HepG2 (cell line): ENCODE results near the gene SWSAP1. TPM values are rescaled to one million over a fixed set of nuclear protein-coding genes. Genes with fewer than 3 reads are reported as not detected.
A peak's percentile ranks its signal among the peaks of the same experiment; 100 is the strongest.

ENCODE experiments used
- CBFB ChIP-seq: sonication (generic); formaldehyde crosslinking; IDR thresholded peaks from 2 replicates; pipeline ENCODE4 v1.4.0; 2020; ENCODE audit warnings: missing genetic modification reagents
- CEBPB ChIP-seq: IDR thresholded peaks from 2 replicates; pipeline ENCODE4 v1.6.1; 2011; ENCODE audit warnings: low read depth, low read length, improper control_type of control experiment, borderline replicate concordance
- CEBPG ChIP-seq: IDR thresholded peaks from 2 replicates; pipeline ENCODE4 v1.6.1; 2016
- JUN ChIP-seq: sonication (generic); formaldehyde crosslinking; IDR thresholded peaks from 2 replicates; pipeline ENCODE4 v1.4.0; 2020; ENCODE audit warnings: mild to moderate bottlenecking, missing genetic modification reagents
- MED8 ChIP-seq: sonication (generic); formaldehyde crosslinking; IDR thresholded peaks from 2 replicates; pipeline ENCODE4 v1.8.1; 2023; ENCODE audit warnings: mild to moderate bottlenecking, missing genetic modification reagents; ENCODE audit not compliant: insufficient replicate concordance
- NFIC ChIP-seq: IDR thresholded peaks from 2 replicates; pipeline ENCODE4 v1.6.1; 2012; ENCODE audit warnings: mild to moderate bottlenecking, low read length, inconsistent platforms
- NRL ChIP-seq: sonication (generic); formaldehyde crosslinking; IDR thresholded peaks from 2 replicates; pipeline ENCODE4 v1.5.0; 2020; ENCODE audit warnings: missing genetic modification reagents, mild to moderate bottlenecking, moderate library complexity, borderline replicate concordance
- RAD21 ChIP-seq: fragments of 450-650 bp; formaldehyde crosslinking; IDR thresholded peaks from 2 replicates; pipeline ENCODE4 v1.5.0; 2020; ENCODE audit warnings: mild to moderate bottlenecking
- SALL2 ChIP-seq: sonication (generic); formaldehyde crosslinking; IDR thresholded peaks from 2 replicates; pipeline ENCODE4 v1.8.1; 2023; ENCODE audit warnings: mild to moderate bottlenecking, missing genetic modification reagents, inconsistent platforms
- SP5 ChIP-seq: IDR thresholded peaks from 2 replicates; pipeline ENCODE4 v1.6.1; 2016; ENCODE audit warnings: low read depth, borderline replicate concordance
- TBX3 ChIP-seq: fragments of 450-650 bp; IDR thresholded peaks from 2 replicates; pipeline ENCODE4 v1.6.1; 2017; ENCODE audit warnings: antibody characterized with exemption, mild to moderate bottlenecking, inconsistent platforms, borderline replicate concordance
- TCF7L2 ChIP-seq: IDR thresholded peaks from 2 replicates; pipeline ENCODE4 v1.6.1; 2011; ENCODE audit warnings: mild to moderate bottlenecking, low read depth, low read length, moderate library complexity
- ZBTB7B ChIP-seq: sonication (generic); formaldehyde crosslinking; IDR thresholded peaks from 2 replicates; pipeline ENCODE4 v1.4.0; 2020; ENCODE audit warnings: missing genetic modification reagents
- ZFP90 ChIP-seq: sonication (generic); formaldehyde crosslinking; IDR thresholded peaks from 2 replicates; pipeline ENCODE4 v1.8.0; 2022; ENCODE audit warnings: missing genetic modification reagents, mild to moderate bottlenecking, inconsistent platforms, borderline replicate concordance
- ZMYM4 ChIP-seq: sonication (generic); formaldehyde crosslinking; IDR thresholded peaks from 2 replicates; pipeline ENCODE4 v1.8.1; 2023; ENCODE audit warnings: mild to moderate bottlenecking, missing genetic modification reagents
- ZNF230 ChIP-seq: sonication (generic); formaldehyde crosslinking; IDR thresholded peaks from 2 replicates; pipeline ENCODE4 v1.4.0; 2020; ENCODE audit warnings: mild to moderate bottlenecking, missing genetic modification reagents
- ZNF235 ChIP-seq: sonication (generic); formaldehyde crosslinking; IDR thresholded peaks from 2 replicates; pipeline ENCODE4 v1.8.1; 2023; ENCODE audit warnings: mild to moderate bottlenecking, missing genetic modification reagents, borderline replicate concordance
- ZNF260 ChIP-seq: sonication (generic); formaldehyde crosslinking; IDR thresholded peaks from 2 replicates; pipeline ENCODE4 v1.4.0; 2020; ENCODE audit warnings: missing genetic modification reagents, low read depth, mild to moderate bottlenecking, borderline replicate concordance
- ZNF296 ChIP-seq: sonication (generic); formaldehyde crosslinking; conservative IDR thresholded peaks from 2 replicates; pipeline ENCODE4 v1.5.0; 2020; ENCODE audit warnings: mild to moderate bottlenecking, missing genetic modification reagents
- ZNF558 ChIP-seq: sonication (generic); formaldehyde crosslinking; IDR thresholded peaks from 2 replicates; pipeline ENCODE4 v1.9.0; 2022; ENCODE audit warnings: mild to moderate bottlenecking, missing genetic modification reagents, borderline replicate concordance
- ZNF777 ChIP-seq: sonication (generic); formaldehyde crosslinking; IDR thresholded peaks from 2 replicates; pipeline ENCODE4 v1.4.0; 2020; ENCODE audit warnings: missing genetic modification reagents
- polyA plus RNA-seq, 8 experiments: library from polyadenylated mRNA; depleted of rRNA in 3 of 8; stranded (reverse) in 7 of 8; unstranded in 1 of 8; fragments of >200 nt; fragmentation: Illumina TruSeq in 4 of 8; extraction: Trizol in 4 of 8; gene quantifications; 2 replicates each; pipeline versions ENCODE4 v1.2.1 to v1.2.3, GENCODE V29; 2011 to 2016; ENCODE audit warnings: low read depth in 4 of 8, missing spikeins in 1 of 8, mixed read lengths in 1 of 8; ENCODE audit not compliant: insufficient read depth in 1 of 8
- total RNA-seq, 5 experiments: library from RNA; depleted of rRNA; stranded (reverse); fragments of >200 nt; fragmentation: Illumina TruSeq; extraction: Trizol; gene quantifications; 2 replicates each; pipeline ENCODE4 v1.2.3, GENCODE V29; 2016; ENCODE audit warnings: low read depth in 1 of 5
- TF ChIP-seq, protein P1 (sequence below): sonication (generic); formaldehyde crosslinking; conservative IDR thresholded peaks from 2 replicates; pipeline ENCODE4 v1.8.0; 2022; ENCODE audit warnings: missing genetic modification reagents
- TF ChIP-seq, protein P2 (sequence below): sonication (generic); formaldehyde crosslinking; IDR thresholded peaks from 2 replicates; pipeline ENCODE4 v1.5.0; 2020; ENCODE audit warnings: mild to moderate bottlenecking, missing genetic modification reagents
- TF ChIP-seq, protein P3 (sequence below): sonication (generic); formaldehyde crosslinking; IDR thresholded peaks from 2 replicates; pipeline ENCODE4 v1.8.1; 2023; ENCODE audit warnings: mild to moderate bottlenecking, missing genetic modification reagents
- TF ChIP-seq, protein P4 (sequence below): sonication (generic); formaldehyde crosslinking; IDR thresholded peaks from 2 replicates; pipeline ENCODE4 v1.8.0; 2022; ENCODE audit warnings: low read depth, missing genetic modification reagents

SWSAP1 gene
- total and polyA plus RNA-seq, 2 of the 13 experiments (the other 11 are each of a cell fraction or from before 2014, with no cell fraction given) = 2.7 to 3.3 TPM

DNA sequence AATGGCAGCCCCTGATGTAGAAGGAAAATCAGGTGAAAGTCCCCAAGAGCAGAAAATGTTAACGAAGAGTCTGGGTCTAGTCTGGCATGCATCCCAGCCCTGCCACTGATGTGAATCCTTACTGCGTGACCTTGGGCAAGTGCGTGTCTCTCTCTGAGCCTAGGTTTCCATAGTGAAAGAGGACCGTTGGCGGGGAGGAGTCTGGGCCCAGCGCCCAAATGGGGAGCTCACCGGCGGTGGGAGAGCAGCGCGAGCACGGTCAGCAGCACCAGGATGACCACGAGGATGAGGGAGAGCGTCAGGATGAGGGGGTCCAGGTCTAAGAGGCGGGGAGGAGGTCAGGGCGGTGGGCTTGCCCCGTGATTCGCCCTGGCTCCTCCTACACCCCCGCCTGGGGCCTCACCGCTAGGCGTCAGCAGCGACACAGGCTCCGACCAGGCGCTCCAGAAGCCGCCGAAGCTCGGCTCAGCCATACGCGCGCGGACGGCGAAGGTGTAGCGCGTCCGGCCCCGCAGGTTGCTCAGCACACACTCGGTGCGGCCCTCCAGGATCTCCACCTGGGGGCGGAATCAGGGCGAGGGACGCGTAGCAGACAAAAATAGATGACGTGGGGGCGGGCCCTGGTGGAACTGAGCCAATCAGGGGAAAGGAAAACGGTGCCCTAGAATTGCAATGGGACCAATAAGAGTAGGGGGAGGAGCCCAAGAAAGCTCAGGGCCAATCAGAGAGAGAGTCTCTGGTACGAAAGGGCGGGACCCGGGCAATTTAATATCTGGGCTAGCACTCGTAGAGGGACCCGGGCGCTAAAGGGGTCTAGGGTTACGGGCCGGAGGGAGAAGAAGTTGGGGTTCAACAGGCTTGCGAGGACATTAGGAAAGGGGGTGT, 6.4 kb downstream of the SWSAP1 start (continued):
- TF ChIP-seq, protein P1, sequence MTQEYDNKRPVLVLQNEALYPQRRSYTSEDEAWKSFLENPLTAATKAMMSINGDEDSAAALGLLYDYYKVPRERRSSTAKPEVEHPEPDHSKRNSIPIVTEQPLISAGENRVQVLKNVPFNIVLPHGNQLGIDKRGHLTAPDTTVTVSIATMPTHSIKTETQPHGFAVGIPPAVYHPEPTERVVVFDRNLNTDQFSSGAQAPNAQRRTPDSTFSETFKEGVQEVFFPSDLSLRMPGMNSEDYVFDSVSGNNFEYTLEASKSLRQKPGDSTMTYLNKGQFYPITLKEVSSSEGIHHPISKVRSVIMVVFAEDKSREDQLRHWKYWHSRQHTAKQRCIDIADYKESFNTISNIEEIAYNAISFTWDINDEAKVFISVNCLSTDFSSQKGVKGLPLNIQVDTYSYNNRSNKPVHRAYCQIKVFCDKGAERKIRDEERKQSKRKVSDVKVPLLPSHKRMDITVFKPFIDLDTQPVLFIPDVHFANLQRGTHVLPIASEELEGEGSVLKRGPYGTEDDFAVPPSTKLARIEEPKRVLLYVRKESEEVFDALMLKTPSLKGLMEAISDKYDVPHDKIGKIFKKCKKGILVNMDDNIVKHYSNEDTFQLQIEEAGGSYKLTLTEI (CRISPR knock-in tag) = no peak
- TF ChIP-seq, protein P2, sequence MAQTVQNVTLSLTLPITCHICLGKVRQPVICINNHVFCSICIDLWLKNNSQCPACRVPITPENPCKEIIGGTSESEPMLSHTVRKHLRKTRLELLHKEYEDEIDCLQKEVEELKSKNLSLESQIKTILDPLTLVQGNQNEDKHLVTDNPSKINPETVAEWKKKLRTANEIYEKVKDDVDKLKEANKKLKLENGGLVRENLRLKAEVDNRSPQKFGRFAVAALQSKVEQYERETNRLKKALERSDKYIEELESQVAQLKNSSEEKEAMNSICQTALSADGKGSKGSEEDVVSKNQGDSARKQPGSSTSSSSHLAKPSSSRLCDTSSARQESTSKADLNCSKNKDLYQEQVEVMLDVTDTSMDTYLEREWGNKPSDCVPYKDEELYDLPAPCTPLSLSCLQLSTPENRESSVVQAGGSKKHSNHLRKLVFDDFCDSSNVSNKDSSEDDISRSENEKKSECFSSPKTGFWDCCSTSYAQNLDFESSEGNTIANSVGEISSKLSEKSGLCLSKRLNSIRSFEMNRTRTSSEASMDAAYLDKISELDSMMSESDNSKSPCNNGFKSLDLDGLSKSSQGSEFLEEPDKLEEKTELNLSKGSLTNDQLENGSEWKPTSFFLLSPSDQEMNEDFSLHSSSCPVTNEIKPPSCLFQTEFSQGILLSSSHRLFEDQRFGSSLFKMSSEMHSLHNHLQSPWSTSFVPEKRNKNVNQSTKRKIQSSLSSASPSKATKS = no peak
- TF ChIP-seq ZMYM4 (peak; percentile 86), CEBPB (no peak), RAD21 (CRISPR knock-in tag) (peak; percentile 94), NFIC (no peak), ZFP90 (CRISPR knock-in tag) (peak; percentile 83), NRL (CRISPR knock-in tag) (no peak), CBFB (CRISPR knock-in tag) (no peak), ZNF777 (CRISPR knock-in tag) (no peak), ZNF296 (CRISPR knock-in tag) (no peak), CEBPG (CRISPR knock-in tag) (peak; percentile 50), ZBTB7B (CRISPR knock-in tag) (peak; percentile 53; the same call in 1 of the 2 replicates), TCF7L2 (no peak), JUN (CRISPR knock-in tag) (0 out of 2 replicates have a peak, but pooled peaks have one; percentile 19), ZNF230 (CRISPR knock-in tag) (no peak; the same call in 1 of the 2 replicates), SALL2 (CRISPR knock-in tag) (no peak), SP5 (CRISPR knock-in tag) (peak; percentile 72; the same call in 1 of the 2 replicates), ZNF558 (CRISPR knock-in tag) (no peak), MED8 (CRISPR knock-in tag) (peak; percentile 24), ZNF235 (CRISPR knock-in tag) (no peak), ZNF260 (CRISPR knock-in tag) (no peak), TBX3 (no peak)
- TF ChIP-seq, protein P3, sequence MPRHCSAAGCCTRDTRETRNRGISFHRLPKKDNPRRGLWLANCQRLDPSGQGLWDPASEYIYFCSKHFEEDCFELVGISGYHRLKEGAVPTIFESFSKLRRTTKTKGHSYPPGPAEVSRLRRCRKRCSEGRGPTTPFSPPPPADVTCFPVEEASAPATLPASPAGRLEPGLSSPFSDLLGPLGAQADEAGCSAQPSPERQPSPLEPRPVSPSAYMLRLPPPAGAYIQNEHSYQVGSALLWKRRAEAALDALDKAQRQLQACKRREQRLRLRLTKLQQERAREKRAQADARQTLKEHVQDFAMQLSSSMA (CRISPR knock-in tag) = peak; percentile 91
- TF ChIP-seq, protein P4, sequence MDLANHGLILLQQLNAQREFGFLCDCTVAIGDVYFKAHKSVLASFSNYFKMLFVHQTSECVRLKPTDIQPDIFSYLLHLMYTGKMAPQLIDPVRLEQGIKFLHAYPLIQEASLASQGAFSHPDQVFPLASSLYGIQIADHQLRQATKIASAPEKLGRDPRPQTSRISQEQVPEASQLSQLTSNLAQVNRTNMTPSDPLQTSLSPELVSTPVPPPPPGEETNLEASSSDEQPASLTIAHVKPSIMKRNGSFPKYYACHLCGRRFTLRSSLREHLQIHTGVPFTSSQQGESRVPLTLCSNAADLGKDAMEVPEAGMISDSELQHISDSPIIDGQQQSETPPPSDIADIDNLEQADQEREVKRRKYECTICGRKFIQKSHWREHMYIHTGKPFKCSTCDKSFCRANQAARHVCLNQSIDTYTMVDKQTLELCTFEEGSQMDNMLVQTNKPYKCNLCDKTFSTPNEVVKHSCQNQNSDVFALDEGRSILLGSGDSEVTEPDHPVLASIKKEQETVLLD = no peak
